Limb (tissue), 2 donors: Measurements from ENCODE around the gene TMEM253.

Source experiments
- DNase-seq, 2 donors: peaks; one replicate each; pipeline ENCODE4 v3.0.0-alpha.2; 2016; ENCODE audit errors: extremely low spot score in 2 of 2

The TMEM253 gene

DNA sequence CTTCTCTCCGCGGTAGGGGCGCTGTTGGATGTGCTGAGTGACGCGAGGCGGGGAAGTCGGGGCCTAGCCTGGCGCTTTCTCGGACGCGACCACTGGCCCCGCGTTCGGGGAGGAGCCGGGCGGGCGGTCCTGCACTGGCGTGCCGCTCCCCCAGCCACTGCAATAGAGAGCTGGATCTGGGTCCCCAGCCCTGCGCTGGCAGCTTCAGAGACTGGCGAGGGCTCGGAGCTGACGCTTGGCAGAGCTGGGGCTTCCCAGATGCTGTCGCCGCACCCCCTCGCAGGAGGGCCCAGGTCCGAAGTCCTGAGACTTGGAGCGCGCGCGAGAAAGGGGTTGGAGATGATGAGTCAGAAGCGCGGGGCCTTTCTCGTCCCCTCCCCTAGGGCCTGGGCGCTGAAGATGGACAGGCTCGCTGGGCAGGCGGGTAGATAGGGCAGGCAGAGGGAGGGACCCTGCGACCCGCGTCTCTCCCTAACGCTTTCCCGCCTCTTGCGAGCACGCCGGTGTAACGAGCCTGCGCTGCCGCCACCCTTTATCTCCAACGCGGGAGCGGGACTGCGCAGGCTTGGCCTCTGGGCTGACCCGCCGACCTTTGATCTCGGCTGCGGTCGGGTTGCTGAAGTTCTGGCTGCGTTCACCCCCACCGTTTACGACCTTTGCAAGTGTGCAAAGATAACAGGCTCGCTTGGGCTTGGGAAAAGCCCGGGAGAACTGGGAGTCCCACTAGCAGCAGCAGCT is 3.0 kb downstream of the TMEM253 start:
- DNase-seq: peak; percentile 97

DNA sequence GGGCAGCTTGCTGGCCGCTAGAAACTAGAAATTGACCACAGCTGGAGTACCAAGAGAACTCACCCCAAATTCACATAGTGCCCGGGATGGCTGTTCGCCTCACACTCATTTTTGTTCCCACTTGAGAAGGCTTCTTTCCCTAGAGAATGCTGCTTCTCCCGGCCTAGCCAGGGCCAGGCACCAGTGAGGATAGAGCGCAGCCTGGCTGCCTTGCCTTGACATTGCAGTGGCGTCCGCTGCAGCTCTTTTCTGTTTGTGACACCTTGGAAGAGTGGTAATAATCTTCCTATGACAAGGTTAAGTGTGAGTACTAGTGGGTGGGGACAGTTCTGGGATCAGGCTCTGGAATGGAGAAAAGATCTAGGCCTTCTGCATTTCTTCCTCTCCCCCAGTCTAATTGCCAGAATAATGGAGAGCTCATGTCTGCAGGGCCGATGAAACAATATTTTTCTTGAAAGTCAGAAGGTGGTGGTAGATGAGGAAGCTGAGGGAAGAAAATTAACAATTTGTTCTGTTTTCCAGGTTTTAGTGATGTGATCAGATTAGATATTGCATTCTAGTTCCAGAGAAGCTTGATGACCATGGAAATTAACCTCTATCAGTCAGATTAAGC is 3.7 kb downstream of the TMEM253 start:
- DNase-seq: peak; percentile 81 to 84

DNA sequence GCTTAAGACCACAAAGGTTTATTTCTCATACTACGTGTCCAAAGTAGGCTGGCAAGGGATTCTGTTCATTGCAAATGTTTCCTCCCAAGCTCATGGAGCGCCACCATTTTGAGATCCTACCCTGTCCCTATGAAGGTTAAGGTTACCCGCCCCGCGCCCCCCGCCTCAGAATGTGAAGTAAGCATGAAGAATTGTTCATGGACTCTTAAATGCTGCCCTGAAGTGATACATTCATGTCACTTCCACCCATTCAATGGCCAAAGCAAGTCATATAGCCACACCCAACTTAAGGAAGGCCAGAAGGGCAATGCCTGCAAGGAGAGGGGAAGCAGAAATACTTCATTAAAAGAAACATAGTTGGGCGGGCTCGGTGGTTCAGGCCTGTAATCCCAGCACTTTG is 4.2 kb downstream of the TMEM253 start:
- no peak for DNase-seq

- no peak for DNase-seq
These were observed 5.3 kb downstream of the TMEM253 start for GRCh38 chr14:21106176-21106497.

GRCh38 chr14:21106498-21107282 is 5.8 kb downstream of the TMEM253 start:
- DNase-seq: peak; percentile 84 to 89

DNA sequence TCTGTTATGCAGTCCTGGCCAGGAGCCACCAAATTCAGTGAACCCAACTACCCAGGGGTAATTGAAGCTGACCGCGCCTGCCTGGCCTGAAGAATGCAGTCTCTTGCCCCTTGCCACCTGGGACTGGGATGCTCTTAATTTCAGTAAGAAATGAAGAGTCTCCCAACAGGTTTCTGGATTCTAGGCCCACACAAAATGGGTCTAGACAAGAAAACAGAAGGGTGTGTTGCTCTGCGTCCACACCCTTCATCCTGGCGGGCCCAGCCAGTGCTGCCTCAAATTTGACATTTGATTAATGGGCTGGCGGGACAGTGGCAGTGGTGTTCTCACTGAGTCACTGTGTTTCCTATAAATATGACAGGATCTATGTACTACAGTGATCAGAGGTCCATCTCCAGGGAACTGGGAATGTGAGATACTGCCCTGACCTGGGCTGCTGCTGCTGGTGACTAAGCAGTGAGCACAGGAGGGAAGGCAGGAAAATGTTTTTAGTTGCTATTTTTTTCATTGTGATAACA is 6.5 kb downstream of the TMEM253 start:
- DNase-seq: no peak

DNA sequence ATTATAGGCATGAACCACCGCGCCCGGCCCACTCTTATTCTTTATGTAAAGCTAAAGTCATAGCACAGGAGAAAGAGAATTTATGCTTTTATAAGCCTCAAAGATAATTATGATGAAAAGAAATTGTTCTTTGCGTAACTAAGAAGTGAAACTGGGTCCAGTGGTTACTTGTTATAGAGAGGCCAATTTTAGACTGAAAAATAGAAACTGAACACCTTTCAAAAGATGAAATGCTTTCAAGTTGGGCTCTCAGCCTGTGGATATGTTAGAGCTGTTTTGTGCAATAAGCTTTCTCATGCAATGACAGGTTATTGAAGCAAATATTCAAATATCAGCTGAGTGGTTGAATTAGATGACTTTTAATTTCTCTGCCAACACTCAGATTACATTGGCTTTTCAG is 7.9 kb downstream of the TMEM253 start:
- no peak for DNase-seq

DNA sequence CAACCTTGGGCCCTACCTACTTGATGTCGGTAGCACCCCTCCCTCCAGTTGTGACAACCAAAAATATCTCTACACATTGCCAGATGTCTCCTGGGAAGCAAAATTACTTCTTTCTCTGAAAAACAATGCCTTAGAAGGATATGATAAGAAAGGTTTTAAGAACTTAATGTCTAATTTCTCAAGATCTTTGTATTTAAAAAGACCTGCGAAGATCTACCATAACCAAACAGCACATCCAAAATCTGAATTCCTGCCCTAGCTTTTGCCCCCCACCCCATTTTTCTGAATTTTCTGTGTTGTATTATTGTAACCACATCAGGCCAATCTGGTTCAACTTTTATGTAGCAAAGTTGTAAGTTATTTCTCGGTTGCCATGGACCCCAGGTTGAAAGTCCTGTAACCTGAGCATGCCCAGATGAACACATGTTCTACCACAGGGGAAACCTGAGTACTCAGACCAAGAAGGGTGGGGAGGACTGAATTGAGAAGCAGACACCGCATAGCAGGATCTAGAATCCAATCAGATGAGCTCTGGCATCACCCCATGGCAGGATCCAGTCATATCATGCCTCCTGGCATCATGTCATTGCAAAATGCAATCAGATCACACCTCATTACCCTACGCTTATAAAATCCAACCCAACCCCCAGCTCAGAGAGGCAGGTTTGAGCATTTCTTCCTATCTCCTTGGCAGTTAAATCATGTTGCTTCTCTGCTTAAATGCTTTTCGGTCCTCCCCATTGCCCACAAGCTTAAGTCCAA is 8.7 kb downstream of the TMEM253 start:
- no peak for DNase-seq

DNA sequence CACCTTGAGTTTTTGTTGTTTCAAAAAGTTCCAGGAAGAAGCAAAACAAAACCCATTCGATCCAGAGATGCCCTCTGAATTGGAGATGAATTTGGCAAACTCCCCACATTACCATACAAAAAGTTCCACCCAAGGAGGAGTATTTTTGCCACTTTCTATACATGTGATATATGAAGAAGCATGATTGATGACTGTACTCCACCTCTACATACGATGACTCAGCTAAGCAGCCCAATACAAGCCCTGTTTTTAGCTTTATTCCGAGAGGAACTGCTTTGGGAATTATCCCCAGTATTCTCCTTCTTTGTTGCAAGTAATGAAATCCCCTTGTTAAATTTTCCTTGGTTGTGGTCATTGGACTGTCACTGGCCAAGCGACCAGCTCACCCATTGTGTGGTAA is 11.4 kb downstream of the TMEM253 start:
- DNase-seq: no peak

DNA sequence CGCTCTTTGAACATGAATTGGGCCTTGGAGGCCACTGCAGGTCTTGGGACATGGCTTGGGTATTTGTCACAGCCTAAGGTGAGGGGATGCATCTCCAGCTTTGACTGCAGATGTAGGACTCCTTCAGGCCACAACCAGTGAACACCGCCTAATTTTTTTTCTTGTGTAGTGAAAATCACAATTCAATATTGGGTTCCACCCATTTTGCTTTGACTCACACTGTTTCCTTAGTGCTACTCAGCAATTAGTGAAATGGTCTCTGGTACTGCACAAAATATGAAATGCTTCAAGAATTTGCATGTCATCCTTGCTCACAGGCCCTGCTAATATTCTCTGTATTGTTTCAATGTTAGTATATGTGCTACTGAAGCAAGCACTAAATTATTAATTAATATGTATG is 12.5 kb downstream of the TMEM253 start:
- DNase-seq: no peak

DNA sequence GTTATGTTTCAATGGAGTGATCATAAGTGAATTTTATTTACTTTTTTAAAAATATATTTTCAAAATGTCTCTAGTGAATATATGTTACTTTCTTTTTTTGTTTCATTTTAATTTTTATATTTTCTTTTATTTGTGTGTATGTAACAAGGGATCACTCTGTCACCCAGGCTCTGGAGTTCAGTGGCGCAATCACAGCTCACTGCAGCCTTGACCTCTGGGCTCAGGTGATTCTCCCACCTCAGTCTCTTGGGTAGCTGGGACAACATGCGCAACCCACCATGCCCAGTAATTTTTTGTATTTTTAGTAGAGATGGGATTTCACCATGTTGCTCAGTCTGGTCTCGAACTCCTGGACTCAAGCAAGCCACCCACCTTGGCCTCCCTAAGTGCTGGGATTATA is 18.1 kb downstream of the TMEM253 start:
- DNase-seq: no peak

GRCh38 chr14:21120686-21121085 is 19.8 kb downstream of the TMEM253 start:
- no peak for DNase-seq

DNA sequence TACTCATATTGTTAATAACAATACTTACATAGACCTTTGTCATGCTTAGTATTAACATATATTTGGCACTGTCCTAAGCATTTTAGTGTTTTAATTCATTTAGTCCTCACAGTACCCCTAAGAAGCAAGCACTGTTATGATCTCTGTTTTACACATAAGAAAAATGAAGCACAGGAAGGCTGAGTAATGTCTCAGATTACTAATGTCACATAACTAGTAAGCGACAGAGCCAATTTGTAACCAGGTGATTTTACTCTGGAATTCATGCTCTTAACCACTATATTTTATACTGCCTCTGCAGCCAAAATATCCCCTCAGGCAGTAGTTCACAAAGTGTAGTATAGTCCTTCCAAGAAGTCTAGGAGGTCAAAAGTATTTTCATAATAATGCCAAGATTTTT is 20.3 kb downstream of the TMEM253 start:
- no peak for DNase-seq

GRCh38 chr14:21123429-21123828 is 22.6 kb downstream of the TMEM253 start:
- no peak for DNase-seq

GRCh38 chr14:21133901-21134300 is 33.0 kb downstream of the TMEM253 start:
- no peak for DNase-seq

DNA sequence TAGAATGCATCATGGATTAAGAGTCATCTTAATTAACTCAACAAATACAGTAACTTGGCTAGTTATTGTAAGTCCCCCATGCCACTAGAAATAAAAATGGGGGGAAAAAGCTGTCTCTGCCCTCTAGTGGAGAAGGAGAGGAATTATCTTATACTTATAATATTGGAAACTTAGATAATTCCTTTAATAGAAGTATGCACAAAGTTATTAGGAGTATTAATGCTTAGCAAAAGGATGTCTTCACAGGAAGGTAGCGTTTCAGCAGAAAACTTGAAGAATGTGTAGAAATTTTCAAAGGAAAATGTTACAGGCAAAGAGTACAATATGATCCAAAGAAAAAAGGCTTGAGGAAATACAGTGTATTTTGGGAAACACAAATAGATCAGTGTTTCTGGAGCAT is 35.2 kb downstream of the TMEM253 start:
- no peak for DNase-seq

DNA sequence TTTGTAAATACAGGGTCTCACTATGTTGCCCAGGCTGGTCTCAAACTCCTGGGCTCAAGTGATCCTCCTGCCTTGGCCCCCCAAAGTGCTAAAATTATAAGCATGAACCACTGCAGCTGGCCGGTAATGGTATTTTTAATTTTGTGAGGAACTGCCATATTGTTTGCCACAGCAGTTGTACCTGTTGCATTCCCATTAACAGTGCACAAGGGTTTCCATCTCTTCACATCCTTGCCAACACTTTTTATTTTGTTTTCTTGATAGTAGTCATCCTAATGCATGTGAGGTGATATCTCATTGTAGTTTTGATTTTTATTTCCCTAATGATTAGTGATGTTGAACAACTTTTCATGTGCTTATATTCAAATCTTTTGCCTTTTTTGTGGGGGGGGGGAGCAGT is 41.5 kb downstream of the TMEM253 start:
- DNase-seq: no peak

GRCh38 chr14:21145437-21145836 is 44.6 kb downstream of the TMEM253 start:
- no peak for DNase-seq

GRCh38 chr14:21149641-21150367 is 48.9 kb downstream of the TMEM253 start:
- no peak for DNase-seq
